ENCODE data around the gene SCG5.

SCG5 gene

GRCh38 chr15:32691689-32692038 lies 50.2 kb downstream of the SCG5 start:
- no peak overlapping the region for H3K14ac ChIP-seq (ENCODE audit: low read length in 2 of 2)
- H3K4me3 ChIP-seq (ENCODE audit: insufficient read depth in 1 of 2, low read depth in 1 of 2, low read length in 2 of 2) = no peak overlapping the region
- H3K27me3 ChIP-seq (ENCODE audit: control insufficient read depth in 1 of 2, insufficient read depth in 1 of 2, low read length in 2 of 2) = no peaks in the 10 kb centered on the region
- H3K4me2 ChIP-seq (ENCODE audit: low read length, poor library complexity, severe bottlenecking) = no peak overlapping the region
- H3K4me1 ChIP-seq (ENCODE audit: control insufficient read depth, insufficient read depth, low read depth, low read length) = peaks cover 5% of the 10 kb centered on the region
- H2AFZ ChIP-seq (ENCODE audit: low read depth, low read length) = no peak overlapping the region
- no peak for DNase-seq
- WGBS = 93% methylated on average over 10 of the region's 10 CpGs
- H4K91ac ChIP-seq (ENCODE audit: low read length) = no peak overlapping the region
- H2BK120ac ChIP-seq (ENCODE audit: low read depth, low read length) = no peak overlapping the region
- H4K8ac ChIP-seq (ENCODE audit: low read length) = no peak overlapping the region
- H3K79me1 ChIP-seq (replicated peaks; ENCODE audit: low read length, poor library complexity, severe bottlenecking) = no peaks in the 10 kb centered on the region
- no peak overlapping the region for H2BK15ac ChIP-seq (ENCODE audit: low read depth, poor library complexity, severe bottlenecking)
- H2AK5ac ChIP-seq (ENCODE audit: low read length, severe bottlenecking) = no peak overlapping the region
- no peak overlapping the region for H2BK12ac ChIP-seq (ENCODE audit: low read length in 2 of 2)
- H3K9me3 ChIP-seq (ENCODE audit: control insufficient read depth, low read length) = no peaks in the 10 kb centered on the region
- H3K27ac ChIP-seq (ENCODE audit: low read length, poor library complexity, severe bottlenecking) = no peak overlapping the region
- no peak overlapping the region for H3K23ac ChIP-seq (ENCODE audit: low read length in 2 of 2)
- H3K36me3 ChIP-seq (ENCODE audit: control insufficient read depth in 1 of 2, insufficient read depth in 2 of 2, low read depth in 1 of 2, low read length in 2 of 2) = no peaks in the 10 kb centered on the region
- H3K18ac ChIP-seq (ENCODE audit: low read depth in 1 of 2, low read length in 2 of 2) = no peak overlapping the region
- H3K9ac ChIP-seq (ENCODE audit: low read length) = no peak overlapping the region
- no peak overlapping the region for H3K4ac ChIP-seq (ENCODE audit: low read depth in 1 of 2, low read length in 2 of 2)
- no peak overlapping the region for H2BK5ac ChIP-seq (ENCODE audit: low read depth, low read length, poor library complexity, severe bottlenecking)

- Histone ChIP-seq H4K91ac (ENCODE audit: low read length) (no peak overlapping the region), H2BK15ac (ENCODE audit: low read depth, poor library complexity, severe bottlenecking) (no peak overlapping the region), H2AK5ac (ENCODE audit: low read length, severe bottlenecking) (no peak overlapping the region), H4K8ac (ENCODE audit: low read length) (no peak overlapping the region), H3K9ac (ENCODE audit: low read length) (no peak overlapping the region), H2BK12ac (ENCODE audit: low read length in 2 of 2) (no peak overlapping the region), H3K27me3 (ENCODE audit: control insufficient read depth in 1 of 2, insufficient read depth in 1 of 2, low read length in 2 of 2) (no peaks in the 10 kb centered on the region), H3K4me2 (ENCODE audit: low read length, poor library complexity, severe bottlenecking) (no peak overlapping the region), H3K36me3 (ENCODE audit: control insufficient read depth in 1 of 2, insufficient read depth in 2 of 2, low read depth in 1 of 2, low read length in 2 of 2) (no peaks in the 10 kb centered on the region), H3K79me1 (replicated peaks; ENCODE audit: low read length, poor library complexity, severe bottlenecking) (no peaks in the 10 kb centered on the region), H3K4me3 (ENCODE audit: insufficient read depth in 1 of 2, low read depth in 1 of 2, low read length in 2 of 2) (no peak overlapping the region), H3K27ac (ENCODE audit: low read length, poor library complexity, severe bottlenecking) (no peak overlapping the region), H2BK5ac (ENCODE audit: low read depth, low read length, poor library complexity, severe bottlenecking) (no peak overlapping the region), H3K9me3 (ENCODE audit: control insufficient read depth, low read length) (no peaks in the 10 kb centered on the region), H2AFZ (ENCODE audit: low read depth, low read length) (no peak overlapping the region), H3K23ac (ENCODE audit: low read length in 2 of 2) (no peak overlapping the region), H3K14ac (ENCODE audit: low read length in 2 of 2) (no peak overlapping the region), H3K4me1 (ENCODE audit: control insufficient read depth, insufficient read depth, low read depth, low read length) (peaks cover 5% of the 10 kb centered on the region), H2BK120ac (ENCODE audit: low read depth, low read length) (no peak overlapping the region), H3K18ac (ENCODE audit: low read depth in 1 of 2, low read length in 2 of 2) (no peak overlapping the region), H3K4ac (ENCODE audit: low read depth in 1 of 2, low read length in 2 of 2) (no peak overlapping the region)
- DNase-seq = no peak
- 100% methylated on average over 2 of the region's 2 CpGs for WGBS
Observed at GRCh38 chr15:32692286-32692685, 50.8 kb downstream of the SCG5 start.

GRCh38 chr15:32694222-32694983 lies 52.9 kb downstream of the SCG5 start:
- Histone ChIP-seq H3K27ac (ENCODE audit: low read length, poor library complexity, severe bottlenecking) (no peak overlapping the region), H3K4ac (ENCODE audit: low read depth in 1 of 2, low read length in 2 of 2) (no peak overlapping the region), H3K9me3 (ENCODE audit: control insufficient read depth, low read length) (no peaks in the 10 kb centered on the region), H3K14ac (ENCODE audit: low read length in 2 of 2) (no peak overlapping the region), H2AK5ac (ENCODE audit: low read length, severe bottlenecking) (no peak overlapping the region), H4K91ac (ENCODE audit: low read length) (no peak overlapping the region), H2BK120ac (ENCODE audit: low read depth, low read length) (no peak overlapping the region), H3K36me3 (ENCODE audit: control insufficient read depth in 1 of 2, insufficient read depth in 2 of 2, low read depth in 1 of 2, low read length in 2 of 2) (no peaks in the 10 kb centered on the region), H3K18ac (ENCODE audit: low read depth in 1 of 2, low read length in 2 of 2) (no peak overlapping the region), H3K4me2 (ENCODE audit: low read length, poor library complexity, severe bottlenecking) (no peak overlapping the region), H2AFZ (ENCODE audit: low read depth, low read length) (no peak overlapping the region), H2BK15ac (ENCODE audit: low read depth, poor library complexity, severe bottlenecking) (no peak overlapping the region), H3K23ac (ENCODE audit: low read length in 2 of 2) (no peak overlapping the region), H3K4me1 (ENCODE audit: control insufficient read depth, insufficient read depth, low read depth, low read length) (no peaks in the 10 kb centered on the region), H4K8ac (ENCODE audit: low read length) (no peak overlapping the region), H3K4me3 (ENCODE audit: insufficient read depth in 1 of 2, low read depth in 1 of 2, low read length in 2 of 2) (no peak overlapping the region), H3K79me1 (replicated peaks; ENCODE audit: low read length, poor library complexity, severe bottlenecking) (no peaks in the 10 kb centered on the region), H3K27me3 (ENCODE audit: control insufficient read depth in 1 of 2, insufficient read depth in 1 of 2, low read length in 2 of 2) (no peaks in the 10 kb centered on the region), H2BK12ac (ENCODE audit: low read length in 2 of 2) (no peak overlapping the region), H3K9ac (ENCODE audit: low read length) (no peak overlapping the region), H2BK5ac (ENCODE audit: low read depth, low read length, poor library complexity, severe bottlenecking) (no peak overlapping the region)
- 93% methylated on average over 3 of the region's 3 CpGs for WGBS
- no peak for DNase-seq

- H3K4me3 ChIP-seq (ENCODE audit: insufficient read depth in 1 of 2, low read depth in 1 of 2, low read length in 2 of 2) = no peak overlapping the region
- no peak overlapping the region for H2BK15ac ChIP-seq (ENCODE audit: low read depth, poor library complexity, severe bottlenecking)
- H3K4me2 ChIP-seq (ENCODE audit: low read length, poor library complexity, severe bottlenecking) = no peak overlapping the region
- H3K9me3 ChIP-seq (ENCODE audit: control insufficient read depth, low read length) = no peaks in the 10 kb centered on the region
- DNase-seq = no peak
- no peak overlapping the region for H3K14ac ChIP-seq (ENCODE audit: low read length in 2 of 2)
- H4K8ac ChIP-seq (ENCODE audit: low read length) = no peak overlapping the region
- H3K27ac ChIP-seq (ENCODE audit: low read length, poor library complexity, severe bottlenecking) = no peak overlapping the region
- no peak overlapping the region for H2BK120ac ChIP-seq (ENCODE audit: low read depth, low read length)
- no peak overlapping the region for H2BK12ac ChIP-seq (ENCODE audit: low read length in 2 of 2)
- 77% methylated on average over 5 of the region's 5 CpGs for WGBS
- no peak overlapping the region for H3K18ac ChIP-seq (ENCODE audit: low read depth in 1 of 2, low read length in 2 of 2)
- peaks cover 2% of the 10 kb centered on the region for H3K4me1 ChIP-seq (ENCODE audit: control insufficient read depth, insufficient read depth, low read depth, low read length)
- no peak overlapping the region for H3K23ac ChIP-seq (ENCODE audit: low read length in 2 of 2)
- H3K36me3 ChIP-seq (ENCODE audit: control insufficient read depth in 1 of 2, insufficient read depth in 2 of 2, low read depth in 1 of 2, low read length in 2 of 2) = no peaks in the 10 kb centered on the region
- H4K91ac ChIP-seq (ENCODE audit: low read length) = no peak overlapping the region
- no peak overlapping the region for H3K9ac ChIP-seq (ENCODE audit: low read length)
- no peaks in the 10 kb centered on the region for H3K79me1 ChIP-seq (replicated peaks; ENCODE audit: low read length, poor library complexity, severe bottlenecking)
- no peak overlapping the region for H2AFZ ChIP-seq (ENCODE audit: low read depth, low read length)
- no peaks in the 10 kb centered on the region for H3K27me3 ChIP-seq (ENCODE audit: control insufficient read depth in 1 of 2, insufficient read depth in 1 of 2, low read length in 2 of 2)
- H3K4ac ChIP-seq (ENCODE audit: low read depth in 1 of 2, low read length in 2 of 2) = no peak overlapping the region
- no peak overlapping the region for H2BK5ac ChIP-seq (ENCODE audit: low read depth, low read length, poor library complexity, severe bottlenecking)
- no peak overlapping the region for H2AK5ac ChIP-seq (ENCODE audit: low read length, severe bottlenecking)
Observed at GRCh38 chr15:32698773-32699390, 57.4 kb downstream of the SCG5 start.
